Cerebellar cortex (tissue), 1 donor: ENCODE data around the gene ZSWIM4.

Source experiments
- DNase-seq: peaks from one replicate; pipeline ENCODE4 v3.0.0-alpha.2; 2015; ENCODE audit warnings: low spot score

Gene ZSWIM4

DNA sequence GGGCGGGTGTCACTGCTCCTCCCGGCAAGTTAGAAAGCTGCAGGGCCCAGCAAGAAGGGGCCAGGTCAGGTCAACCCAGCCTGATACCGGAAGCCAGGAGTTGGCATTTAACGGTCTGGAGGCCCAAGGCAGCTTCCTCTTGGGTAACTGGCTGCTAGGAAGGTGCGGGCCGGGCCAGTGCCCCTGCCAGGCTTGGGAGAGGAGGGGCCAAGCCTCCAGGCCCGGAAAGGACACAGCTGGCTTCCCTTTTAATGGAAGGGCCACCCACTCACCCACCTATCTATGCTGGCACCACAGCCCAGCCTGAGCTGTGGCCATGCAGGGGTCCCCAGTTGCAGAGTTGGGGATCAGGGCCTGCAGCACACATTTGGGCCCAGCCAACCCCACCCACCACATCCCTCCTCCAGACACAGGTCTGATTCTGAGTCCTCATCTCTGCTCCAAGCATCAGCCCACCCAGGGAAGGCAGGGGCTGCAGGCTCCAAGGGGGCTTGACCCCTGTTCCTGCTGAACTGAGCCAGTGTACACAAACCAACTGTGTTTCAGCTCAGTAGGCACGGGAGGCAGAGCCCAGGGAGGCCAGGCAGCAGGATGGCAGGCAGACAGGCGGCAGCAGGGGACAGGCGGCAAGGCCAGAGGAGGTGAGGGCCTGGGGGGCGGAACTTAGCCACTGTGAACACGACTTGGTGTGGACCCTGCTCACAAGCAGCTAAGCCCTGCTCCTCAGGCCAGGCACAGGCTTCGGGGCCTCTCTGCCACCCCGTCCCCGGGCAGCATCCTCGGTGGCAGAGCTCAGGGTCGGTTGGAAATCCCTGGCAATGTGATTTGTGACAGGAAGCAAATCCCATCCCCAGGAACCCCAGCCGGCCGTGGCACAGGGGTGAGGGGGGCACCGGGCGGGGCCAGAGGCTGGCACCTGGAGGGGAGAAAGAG lies 40.8 kb downstream of the ZSWIM4 start:
- no peak for DNase-seq

DNA sequence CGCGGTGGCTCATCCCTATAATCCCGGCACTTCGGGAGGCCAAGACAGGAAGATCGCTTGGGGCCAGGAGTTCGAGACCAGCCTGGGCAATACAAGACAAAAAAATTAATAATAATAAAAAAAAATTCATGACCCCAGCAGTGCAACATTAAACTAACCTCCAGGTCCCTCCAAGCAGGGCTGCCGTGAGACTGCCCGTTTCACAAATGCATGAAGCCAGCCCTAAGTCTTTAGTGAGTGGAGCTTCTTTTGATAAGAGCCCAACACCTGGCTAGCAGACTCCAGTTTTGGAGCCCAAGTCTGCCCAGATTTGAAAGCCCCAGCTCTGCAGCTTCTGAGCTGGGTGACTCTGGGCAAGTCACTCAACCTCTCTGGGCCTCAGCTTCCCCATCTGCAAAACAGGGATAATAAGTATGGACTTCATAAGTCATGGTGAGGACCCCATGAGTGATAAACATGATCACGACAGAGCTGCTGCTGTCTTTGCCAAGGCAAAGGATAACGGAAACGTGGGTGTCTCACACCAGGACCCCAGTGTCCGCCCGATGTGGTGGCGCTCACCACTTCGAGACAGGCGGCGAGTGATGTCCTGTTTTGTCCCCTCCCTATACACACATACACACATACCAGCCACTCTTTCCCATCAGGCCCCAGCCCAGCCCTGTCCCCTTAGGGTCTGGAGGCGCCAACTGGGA lies 43.3 kb downstream of the ZSWIM4 start:
- DNase-seq: no peak

DNA sequence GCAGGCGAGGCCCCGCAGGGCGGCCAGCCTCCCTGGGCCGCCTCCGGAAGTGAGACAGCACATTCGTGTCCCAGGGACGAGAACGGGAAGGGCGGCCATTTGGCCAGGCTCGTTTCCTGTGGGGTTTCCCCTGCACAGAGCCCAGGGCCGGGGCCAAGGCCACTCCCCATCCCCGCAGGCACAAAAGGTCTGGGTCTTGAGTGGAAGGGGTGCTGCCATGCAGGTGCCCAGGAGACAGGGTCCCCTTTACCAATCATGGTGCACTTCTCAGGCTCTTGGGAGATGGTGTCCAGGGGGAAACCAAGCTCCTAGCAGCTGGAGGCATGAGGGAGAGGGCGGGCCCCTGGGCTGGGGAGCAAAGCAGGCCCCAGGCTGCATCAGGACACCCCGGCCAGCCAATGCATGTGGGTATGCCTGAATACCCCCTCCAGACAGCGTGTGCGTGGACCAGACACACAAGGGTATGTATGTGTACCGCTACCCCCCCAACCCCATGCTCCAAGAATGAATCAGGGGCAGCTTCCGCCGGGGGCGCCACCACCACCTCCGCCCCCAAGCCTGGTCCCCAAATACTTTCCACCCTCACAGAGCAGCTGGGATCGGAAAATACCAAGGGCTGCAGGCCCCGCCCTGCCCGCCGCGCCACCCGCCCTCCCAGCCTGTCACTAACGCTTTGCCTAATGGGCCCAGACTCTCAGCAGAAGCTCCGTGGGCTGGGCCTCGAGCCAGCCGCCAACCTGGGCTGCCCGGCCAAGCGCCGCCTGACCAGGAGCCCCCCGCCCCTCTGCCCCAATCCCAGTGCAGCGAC lies 44.1 kb downstream of the ZSWIM4 start:
- no peak for DNase-seq

DNA sequence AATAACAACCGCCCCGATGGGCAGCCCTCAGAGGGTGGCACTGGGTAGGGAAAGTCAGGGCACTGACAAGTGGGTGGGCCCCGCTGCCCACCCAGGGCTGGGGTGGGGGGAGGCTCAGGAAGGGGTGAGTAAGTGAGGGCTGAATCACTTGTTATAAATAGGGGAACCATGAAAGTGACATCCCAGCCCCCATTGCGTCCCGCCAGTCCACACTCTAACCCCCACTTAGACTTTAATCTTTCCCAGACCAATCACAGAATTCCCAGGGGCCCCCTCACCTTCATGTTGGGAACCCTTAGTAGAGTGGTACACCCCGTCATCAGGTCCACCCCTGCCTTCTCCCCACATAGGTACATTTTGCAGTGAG lies 44.7 kb downstream of the ZSWIM4 start:
- no peak for DNase-seq

DNA sequence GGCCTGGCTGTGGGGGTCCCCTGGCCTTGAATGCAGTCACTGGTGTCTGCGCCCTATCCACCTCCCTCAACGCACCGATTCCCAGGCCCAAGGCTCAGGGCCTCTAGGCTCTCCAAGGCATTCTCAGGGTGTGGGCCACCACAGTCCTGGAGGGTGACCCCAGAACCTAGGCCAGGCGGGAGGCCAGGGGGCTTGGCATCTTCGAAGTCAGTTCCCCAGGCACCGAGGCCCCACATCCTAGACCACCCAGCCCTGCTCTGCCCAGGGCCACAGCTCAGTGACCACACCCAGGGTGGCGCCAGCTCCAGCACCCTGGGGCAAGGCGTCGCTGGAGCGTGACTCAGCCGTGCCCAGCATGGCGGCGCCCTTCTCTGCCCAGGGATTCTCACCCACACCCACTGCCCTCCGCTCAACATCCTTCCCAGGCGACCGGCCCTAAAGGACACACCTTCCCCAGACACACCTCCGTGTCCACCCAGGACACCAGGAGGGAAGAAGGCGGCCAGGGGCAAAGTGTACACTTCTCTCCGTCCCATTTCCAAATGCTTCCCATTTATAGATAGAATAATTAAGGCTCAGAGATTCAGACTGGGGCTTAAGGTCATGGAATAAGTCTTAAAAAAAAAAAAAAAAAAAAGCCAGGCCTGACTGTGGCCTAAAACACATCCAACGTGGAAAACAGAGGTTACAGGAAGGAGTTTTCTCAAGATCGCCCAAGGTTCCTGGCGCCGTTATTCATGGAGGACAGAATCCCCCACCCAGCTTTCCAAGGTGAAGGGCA lies 45.3 kb downstream of the ZSWIM4 start:
- DNase-seq: no peak

DNA sequence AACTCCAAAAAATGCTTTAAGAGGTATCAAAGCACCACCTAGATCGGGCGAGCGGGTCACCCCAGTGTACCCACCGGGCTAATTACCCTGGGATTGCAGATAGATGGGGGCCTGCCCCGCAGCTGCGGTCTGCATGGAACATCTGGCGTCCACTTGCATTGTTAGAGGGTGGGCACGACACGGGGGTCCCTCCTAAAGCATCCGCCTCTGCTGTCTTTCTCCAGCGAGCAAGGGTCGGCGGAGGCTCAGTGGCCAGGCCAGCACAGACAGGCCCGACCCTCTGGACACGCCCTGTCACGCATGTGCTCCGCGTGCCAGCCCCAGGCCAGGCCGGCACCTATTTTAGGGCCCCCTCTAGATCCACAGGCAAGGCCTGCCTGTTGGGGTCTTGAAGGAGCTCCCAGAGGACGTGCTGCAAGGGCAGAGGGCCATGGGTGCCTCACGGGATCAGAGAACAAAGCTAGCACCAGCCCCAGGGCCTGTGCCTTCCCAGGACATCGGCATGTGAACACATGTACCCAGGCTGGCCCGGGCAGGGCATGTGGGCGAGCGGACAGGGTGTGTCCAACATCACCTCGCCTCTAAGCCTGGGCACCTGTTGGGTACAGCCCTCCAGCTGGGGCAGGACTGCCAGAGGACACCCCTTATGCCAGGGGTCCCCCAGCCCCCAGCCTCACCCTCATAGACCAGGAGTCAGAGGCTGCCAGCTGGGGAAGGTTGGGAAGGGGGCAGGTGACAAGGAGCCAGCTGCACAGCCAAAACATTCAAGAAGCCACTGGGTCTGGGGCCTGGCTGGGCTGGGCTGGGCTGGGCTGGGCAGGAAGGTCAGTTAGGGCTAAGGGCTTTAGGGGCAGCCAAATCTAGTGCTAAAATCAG lies 46.1 kb downstream of the ZSWIM4 start:
- no peak for DNase-seq

DNA sequence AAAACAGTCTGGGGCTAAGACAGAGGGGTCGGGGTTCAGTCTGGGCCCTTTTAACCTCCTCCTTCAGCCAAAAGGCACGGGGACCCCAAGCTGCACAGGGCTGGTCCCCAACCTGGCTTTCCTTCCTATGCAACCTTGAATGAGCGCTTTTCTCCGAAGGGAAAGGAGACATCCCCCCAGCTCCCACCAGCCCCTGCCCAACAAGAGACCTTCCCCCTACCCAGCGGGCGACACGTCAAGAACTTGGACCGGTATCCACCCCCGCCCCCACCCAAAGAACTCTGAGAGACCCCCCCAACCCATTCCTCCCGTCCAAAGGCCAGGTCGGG lies 46.7 kb downstream of the ZSWIM4 start:
- DNase-seq: no peak

DNA sequence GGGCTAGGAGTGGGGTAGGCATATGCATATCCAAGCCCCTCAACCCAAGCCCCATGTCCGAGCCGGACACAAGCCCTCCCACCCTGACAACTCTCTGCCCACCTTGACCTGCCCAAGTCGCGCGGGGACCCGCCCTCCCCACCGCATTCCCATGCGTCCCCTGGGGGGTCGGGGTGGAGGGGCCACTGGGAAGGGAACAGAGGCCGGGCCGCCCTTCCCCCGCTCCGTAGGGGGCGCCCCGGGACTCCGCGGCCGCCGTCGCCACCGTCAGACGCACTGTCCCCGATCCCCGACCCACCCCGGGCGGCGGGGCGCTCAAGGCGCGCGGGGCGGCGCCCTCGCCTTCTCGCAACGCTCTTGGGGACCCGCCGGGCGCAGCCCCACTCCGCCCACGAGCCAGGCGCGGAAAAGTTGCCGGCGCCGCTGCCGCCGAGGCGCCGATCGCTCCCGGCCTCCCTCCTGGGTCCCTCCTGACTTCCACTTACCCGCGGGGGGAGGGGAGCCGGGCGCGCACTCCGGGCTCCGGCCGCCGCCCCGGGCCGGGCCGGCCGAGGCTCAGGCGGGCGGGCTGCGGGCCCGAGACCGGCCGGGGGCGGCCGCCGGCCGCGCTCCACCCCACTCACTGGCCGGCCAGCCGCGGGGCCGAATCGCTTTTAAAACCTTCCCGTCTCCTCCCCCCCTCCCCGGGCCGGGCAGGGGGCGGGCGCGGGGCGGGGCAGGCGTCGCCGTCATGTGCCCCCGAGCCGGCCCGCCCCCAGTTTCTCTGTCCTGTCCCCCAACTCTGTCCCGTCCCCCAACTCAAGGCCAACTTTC lies 47.3 kb downstream of the ZSWIM4 start:
- peak; percentile 53 for DNase-seq

DNA sequence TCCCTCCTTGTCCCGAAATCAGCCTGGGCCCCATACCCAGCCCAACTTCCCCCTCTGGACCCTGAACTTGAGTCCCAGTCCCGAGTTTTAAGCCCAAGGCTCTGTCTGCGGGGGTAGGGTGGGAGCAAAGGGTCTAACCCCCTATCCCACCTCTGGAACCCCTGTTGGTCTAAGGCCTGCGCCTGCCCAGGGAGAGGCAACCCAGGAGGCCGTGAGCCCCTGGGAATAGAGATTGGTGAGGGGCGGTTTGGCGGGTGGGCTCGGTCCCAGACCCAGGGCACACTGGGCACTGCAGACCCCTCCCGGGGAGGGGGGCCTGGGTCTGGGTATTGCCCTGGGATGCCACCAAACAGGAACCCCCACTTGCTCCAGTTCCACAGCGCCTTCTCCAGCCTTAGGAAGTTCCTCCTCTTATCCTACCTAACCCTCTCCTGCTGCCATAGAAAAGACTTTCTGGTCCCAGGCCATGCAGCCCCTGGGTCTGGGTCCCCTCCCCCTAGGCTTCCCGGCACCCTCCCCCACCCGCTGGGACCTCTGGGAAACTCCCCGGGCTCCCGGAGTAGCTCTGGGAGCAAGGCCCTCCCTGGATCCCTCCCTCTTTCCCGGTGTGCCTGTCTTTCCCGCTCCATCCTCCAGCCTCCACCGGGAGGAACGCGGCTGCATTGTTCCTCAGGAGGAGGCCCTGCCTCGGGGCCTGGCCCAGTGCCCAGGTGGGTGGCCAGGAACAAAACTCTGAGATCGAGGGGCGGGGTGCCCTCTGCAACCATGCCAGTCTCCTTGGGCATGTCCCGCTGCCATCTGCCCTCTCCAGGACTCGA lies 48.1 kb downstream of the ZSWIM4 start:
- DNase-seq: peak; percentile 49

DNA sequence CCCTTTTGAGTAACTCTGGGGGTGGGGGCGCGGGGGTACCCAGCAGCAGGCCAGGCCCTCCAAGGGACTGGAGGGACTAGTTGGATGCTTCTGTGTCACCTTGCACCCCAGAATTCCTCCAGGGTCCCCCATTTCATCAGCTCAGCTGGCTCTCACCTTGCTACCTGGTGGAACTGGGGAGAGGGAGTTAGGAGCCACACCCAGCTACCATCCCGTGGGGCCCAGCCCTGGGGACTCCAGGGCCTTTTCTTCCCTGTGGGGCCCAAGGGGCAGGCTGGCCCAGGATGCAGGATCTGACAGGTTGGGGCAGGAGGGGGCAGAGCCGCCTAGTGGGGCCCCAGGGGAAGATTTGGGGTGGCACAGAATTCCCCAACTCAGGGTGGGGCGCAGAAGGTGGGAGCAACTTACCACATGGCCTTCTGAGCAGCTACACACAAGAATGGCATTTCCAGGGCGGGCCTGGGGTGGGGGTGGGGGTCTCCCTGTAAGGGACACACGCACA lies 48.9 kb downstream of the ZSWIM4 start:
- no peak for DNase-seq

DNA sequence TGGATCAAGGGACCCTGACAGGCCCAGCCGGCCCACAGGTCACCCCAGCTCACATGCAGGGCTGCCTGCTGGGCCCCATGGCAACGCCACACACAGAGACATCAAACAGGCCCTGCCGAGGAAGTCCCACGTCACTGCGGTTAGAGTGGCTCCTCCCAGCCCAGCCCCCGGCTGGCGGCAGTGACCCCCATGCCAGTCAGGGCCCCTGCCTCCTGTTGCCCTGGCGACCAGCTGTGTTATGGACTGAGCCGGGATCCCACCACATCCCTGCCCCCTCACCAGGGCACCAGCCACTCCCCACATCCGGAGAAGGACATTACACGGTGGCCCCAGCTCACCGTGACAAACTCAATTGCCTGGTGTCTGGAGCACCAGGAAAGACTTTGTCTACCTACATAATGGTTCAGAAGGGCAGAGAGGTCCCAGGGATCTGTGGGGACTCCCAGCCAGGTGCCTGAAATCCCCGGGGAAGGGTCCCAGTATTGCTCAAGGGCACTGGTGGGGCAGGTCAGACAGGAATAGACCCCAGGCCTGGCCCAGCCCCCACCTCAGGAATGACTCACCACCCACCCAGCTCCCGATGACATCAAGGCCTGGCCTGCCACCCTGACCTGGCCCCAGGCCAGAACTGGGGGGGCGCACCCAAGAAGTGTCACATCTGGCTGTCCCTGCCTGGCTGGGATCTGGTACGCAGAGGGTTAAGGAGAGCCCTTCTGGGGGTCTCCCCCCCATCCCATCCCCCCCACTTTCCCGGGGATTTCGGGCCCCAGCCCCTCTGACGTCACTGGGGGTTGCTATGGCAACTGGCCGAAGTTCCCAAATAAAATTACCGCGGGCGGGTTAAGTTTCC lies 51.5 kb downstream of the ZSWIM4 start:
- DNase-seq: peak; percentile 79

DNA sequence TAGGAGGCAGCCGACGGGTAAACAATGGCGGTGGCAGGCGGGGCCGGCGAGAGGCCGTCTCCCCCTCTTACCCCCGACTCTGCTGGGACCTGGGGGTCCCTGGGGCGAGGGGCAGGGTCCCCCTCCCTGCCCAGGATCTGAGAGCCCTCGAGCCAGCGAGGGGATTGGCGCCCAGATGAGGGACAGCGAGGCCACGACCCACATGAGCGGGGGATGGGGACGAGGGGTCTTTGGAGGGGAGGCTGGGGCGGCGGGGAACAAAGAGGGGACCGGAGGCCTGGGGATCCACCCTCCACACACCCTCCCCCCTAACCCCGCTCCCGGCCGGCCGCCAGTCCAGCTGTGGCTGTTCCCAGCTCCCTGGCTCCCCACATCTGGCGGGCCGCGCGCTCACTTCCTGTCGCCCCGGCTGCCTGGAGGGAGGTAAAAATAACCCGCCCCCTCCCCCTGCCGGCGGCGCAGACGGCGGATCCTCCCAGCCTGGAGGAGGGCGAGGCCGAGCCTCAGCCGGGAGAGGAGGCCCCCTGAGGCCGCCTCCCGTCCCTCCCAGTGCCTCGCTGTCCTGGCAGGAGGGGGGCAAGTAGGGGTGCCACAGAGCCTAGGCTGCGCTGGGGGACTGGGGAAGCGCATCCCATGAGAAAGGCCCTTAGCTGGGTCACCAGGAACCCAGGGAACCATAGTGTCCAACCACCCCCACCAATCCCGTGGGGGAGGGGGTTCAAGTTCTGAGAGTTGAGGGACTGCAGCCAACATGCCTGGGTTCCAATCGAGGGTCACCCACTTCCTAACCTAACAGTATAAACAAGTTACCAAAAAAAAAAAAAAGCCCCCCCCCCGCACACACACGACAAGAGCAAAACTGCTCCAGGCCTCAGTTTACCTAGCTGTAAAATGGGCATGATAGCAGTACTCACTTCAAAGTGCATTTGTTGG lies 52.4 kb downstream of the ZSWIM4 start:
- peak; percentile 69 for DNase-seq

DNA sequence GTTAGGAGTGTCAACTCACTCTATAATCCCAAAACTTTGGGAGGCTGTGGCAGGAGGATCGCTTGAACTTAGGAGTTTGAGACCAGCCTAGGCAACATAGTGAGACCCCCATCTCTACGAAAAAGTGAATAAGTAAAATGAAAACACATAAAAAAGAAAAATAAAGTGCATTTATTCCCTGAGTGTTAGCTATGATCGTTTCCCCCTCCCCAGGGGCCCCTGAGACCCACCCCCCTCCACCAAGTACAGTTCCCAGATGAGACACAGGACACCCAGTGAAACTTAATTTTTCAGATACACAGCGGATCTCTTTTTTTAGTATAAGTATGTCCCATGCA lies 53.1 kb downstream of the ZSWIM4 start:
- DNase-seq: no peak

DNA sequence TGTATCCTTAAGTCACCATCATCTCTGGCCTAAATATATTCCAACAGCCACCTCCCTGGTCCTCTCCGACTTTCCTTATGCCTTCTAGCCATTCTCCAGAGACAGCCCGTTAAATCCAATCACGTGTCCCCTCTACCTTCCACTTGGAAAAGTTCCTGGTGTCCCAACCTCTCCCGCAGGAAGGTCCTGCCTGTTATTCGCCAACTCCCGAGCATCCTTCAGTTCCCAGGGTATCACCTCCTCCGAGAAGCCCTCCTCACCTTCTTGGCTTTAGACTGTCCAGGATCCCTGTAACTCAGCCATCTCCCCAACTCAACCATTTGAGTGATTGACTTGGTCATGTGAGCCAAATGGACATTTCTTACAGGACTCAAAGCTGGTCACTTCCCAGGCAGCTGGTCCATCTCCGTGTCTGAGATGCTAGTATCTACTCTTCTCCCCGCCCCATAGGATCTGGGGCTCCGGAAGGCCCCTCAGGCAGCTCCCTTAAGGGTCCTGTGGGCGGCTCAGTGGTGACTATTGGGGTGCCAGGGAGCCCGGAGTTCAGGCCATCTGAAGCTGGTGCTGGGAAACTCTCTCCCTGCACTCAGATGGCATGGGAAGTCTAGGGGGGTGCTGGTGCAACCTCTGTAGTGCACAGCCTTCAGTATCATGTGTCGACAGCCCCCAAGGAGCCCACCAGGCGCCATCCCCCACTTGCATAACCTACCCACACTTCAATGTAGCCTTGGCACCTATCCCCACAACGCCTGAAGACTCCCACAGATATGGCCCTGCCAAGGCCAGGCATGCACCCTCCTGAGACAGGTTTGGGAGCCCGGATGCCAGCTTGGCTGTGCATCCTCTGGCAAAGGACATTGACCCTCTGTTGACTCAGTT lies 53.8 kb downstream of the ZSWIM4 start:
- DNase-seq: peak; percentile 72

DNA sequence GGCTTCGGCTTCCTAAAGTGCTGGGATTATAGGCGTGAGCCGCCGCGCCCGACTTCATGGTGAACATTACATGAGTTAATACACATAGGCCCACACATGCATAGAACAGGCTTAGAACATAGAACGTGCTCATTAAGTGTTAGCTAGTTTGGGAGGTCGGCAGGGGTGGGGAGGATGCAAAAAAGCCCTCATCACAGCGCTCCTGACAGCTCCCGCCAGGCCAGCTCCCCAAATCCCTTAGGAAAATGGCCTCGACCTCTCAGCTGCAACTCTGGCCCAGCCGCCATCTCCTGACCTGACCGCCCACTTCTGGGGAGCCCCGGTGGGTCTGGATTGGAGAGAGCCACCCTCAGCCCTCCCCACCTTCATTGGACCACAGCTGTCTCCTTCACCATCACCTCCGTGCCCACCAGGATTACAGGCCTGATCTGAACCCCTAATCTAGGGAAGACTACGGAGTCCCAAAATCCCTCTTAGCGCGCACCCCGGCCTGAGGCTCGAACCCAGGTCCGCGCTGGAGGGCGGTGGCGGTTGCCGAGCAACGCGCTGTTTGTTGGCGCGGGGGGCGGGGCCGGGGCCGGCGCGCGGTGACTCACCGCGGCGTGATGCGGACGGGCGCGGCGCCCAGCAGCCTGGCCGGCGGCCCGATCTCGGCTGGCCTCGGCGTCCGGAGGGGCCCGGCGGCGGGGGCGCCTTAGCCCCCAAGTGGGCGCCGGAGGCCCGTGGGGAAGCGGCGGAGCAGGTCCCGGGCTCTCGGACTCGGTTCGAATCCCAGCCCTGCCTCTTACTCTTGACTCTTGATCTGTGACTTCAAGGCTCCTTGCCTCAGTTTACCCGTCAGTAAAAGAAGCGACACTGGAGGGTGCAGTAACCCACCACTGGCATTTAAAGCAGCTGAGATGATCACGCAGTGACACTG lies 55.0 kb downstream of the ZSWIM4 start:
- peak; percentile 57 for DNase-seq
